Activated naive CD8-positive, alpha-beta T cell (primary cell): Measurements from ENCODE around the gene CALML3.

Experiments
- H3K27ac Mint-ChIP-seq: one replicate; pipeline ENCODE4 v1.8.0; 2021; ENCODE audit warnings: mixed read lengths
- H3K27me3 Mint-ChIP-seq: one replicate; pipeline ENCODE4 v1.8.0; 2021; ENCODE audit warnings: mixed read lengths
- H3K36me3 Mint-ChIP-seq: one replicate; pipeline ENCODE4 v1.8.0; 2021; ENCODE audit warnings: mixed read lengths
- H3K4me1 Mint-ChIP-seq: one replicate; pipeline ENCODE4 v1.8.0; 2021; ENCODE audit warnings: low read depth, mixed read lengths
- H3K4me3 Mint-ChIP-seq: one replicate; pipeline ENCODE4 v1.8.0; 2021; ENCODE audit warnings: mild to moderate bottlenecking, mixed read lengths
- H3K9me3 Mint-ChIP-seq: one replicate; pipeline ENCODE4 v1.8.0; 2021; ENCODE audit warnings: low read depth, mixed read lengths

CALML3 gene

GRCh38 chr10:5576154-5576748 lies 51.5 kb downstream of the CALML3 start:
- Mint-ChIP-seq H3K27ac (no peak overlapping the region), H3K27me3 (no peaks in the 10 kb centered on the region), H3K9me3 (no peaks in the 10 kb centered on the region), H3K36me3 (no peaks in the 10 kb centered on the region), H3K4me3 (no peak overlapping the region), H3K4me1 (no peaks in the 10 kb centered on the region)
